Measurements from ENCODE around the gene EPS8L1.

- TF ChIP-seq CTCF (conservative IDR thresholded peaks at IDR 0.05; ENCODE audit: low read length) (no peak), EZH2phosphoT487 (IDR thresholded peaks at IDR 0.05; ENCODE audit: borderline replicate concordance) (no peak)
Measured at GRCh38 chr19:55028757-55029156, 46.9 kb upstream of the EPS8L1 start.
